ENCODE measurements around the gene BRD7. TPM values are rescaled to one million over a fixed set of nuclear protein-coding genes. Genes with fewer than 3 reads are reported as not detected.
"Not testable (repeated sequence)": the region's sequence is repeated elsewhere in the genome, so short reads cannot be mapped to it uniquely, and the experiment has no call there.

The BRD7 gene
- total RNA-seq, 2 donors from 2014 or later: 56.9 to 63.5 TPM

GRCh38 chr16:50359626-50360025 lies 9.2 kb downstream of the BRD7 start:
- Histone ChIP-seq H3K4me1 (ENCODE audit: control insufficient read depth in 1 of 2, low read depth in 2 of 2) (peaks cover 5 to 25% of the 10 kb centered on the region in 2 donors), H3K9me3 (no peaks in the 10 kb centered on the region), H3K4me3 (no peak overlapping the region), H3K36me3 (no peaks in the 10 kb centered on the region), H3K27me3 (replicated peaks; ENCODE audit: insufficient read depth) (no peaks in the 10 kb centered on the region), H3K27ac (peak overlapping the region; percentile 10 to 74)
- DNase-seq (ENCODE audit: low spot score) (no peak), ATAC-seq (ENCODE audit: insufficient number of reproducible peaks, low FRiP score, low read depth) (no peak)
- TF ChIP-seq CTCF (IDR thresholded peaks at IDR 0.05): no peak

DNA sequence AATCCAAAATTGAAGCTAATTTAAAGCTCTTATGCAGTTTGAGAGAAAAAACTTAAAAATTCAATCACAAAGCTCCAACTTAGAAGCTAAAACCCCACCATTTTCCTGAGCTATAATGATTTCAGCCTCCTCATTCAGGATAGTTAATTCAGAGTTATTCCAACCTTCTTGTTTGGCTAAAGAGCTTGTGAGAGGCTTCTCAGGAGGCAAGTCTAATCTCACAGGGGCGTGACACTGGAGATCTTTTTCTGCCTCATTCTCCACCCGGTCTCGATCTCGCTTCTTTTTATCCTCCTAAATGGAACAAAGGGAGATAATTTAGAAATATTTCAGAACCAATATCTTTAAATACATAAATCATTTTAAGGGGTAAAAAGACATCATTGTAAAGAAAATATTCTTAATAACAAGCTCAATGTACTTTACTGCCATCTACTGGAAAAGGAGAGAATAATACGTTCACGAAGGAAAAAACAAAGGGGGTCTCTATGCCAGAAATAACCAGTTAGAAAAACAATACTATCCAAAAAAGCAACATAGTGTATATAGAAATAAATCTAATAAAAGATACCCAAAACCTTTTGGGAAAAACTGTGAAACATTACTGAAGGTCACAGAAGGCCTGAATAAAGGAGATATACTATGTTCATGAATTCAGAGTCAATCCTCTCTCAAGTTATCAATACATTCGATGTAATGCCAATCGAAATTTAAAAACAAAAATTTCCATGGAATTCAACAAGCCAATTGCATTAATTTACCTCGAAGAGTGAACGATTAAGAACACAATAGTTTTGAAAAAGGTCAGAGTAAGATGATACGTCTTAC lies 13.9 kb downstream of the BRD7 start:
- H3K9me3 ChIP-seq: no peaks in the 10 kb centered on the region
- peak overlapping the region; percentile 66 to 69 for H3K27ac ChIP-seq
- H3K36me3 ChIP-seq: peaks cover 3% of the 10 kb centered on the region
- ATAC-seq (ENCODE audit: insufficient number of reproducible peaks, low FRiP score, low read depth) (no peak), DNase-seq (ENCODE audit: low spot score) (no peak)
- peaks cover 7 to 24% of the 10 kb centered on the region in 2 donors for H3K4me1 ChIP-seq (ENCODE audit: control insufficient read depth in 1 of 2, low read depth in 2 of 2)
- no peaks in the 10 kb centered on the region for H3K27me3 ChIP-seq (replicated peaks; ENCODE audit: insufficient read depth)
- no peak overlapping the region for H3K4me3 ChIP-seq
- TF ChIP-seq CTCF (IDR thresholded peaks at IDR 0.05): peak; percentile 52

GRCh38 chr16:50354082-50354481 lies 14.7 kb downstream of the BRD7 start:
- no peak for ATAC-seq (ENCODE audit: insufficient number of reproducible peaks, low FRiP score, low read depth)
- Histone ChIP-seq H3K36me3 (peaks cover 3% of the 10 kb centered on the region), H3K4me3 (no peak overlapping the region), H3K27me3 (replicated peaks; ENCODE audit: insufficient read depth) (no peaks in the 10 kb centered on the region), H3K9me3 (no peaks in the 10 kb centered on the region), H3K4me1 (ENCODE audit: control insufficient read depth in 1 of 2, low read depth in 2 of 2) (peaks cover 7 to 17% of the 10 kb centered on the region in 2 donors), H3K27ac (peak overlapping the region; percentile 66 to 69)
- no peak for TF ChIP-seq CTCF (IDR thresholded peaks at IDR 0.05)
- no peak for DNase-seq (ENCODE audit: low spot score)

GRCh38 chr16:50351952-50352351 lies 16.8 kb downstream of the BRD7 start:
- ATAC-seq (ENCODE audit: insufficient number of reproducible peaks, low FRiP score, low read depth) (no peak), DNase-seq (ENCODE audit: low spot score) (no peak)
- no peak overlapping the region for H3K4me3 ChIP-seq
- TF ChIP-seq CTCF (IDR thresholded peaks at IDR 0.05): no peak
- no peaks in the 10 kb centered on the region for H3K9me3 ChIP-seq
- peaks cover 9% of the 10 kb centered on the region for H3K36me3 ChIP-seq
- peaks cover 7 to 12% of the 10 kb centered on the region in 2 donors for H3K4me1 ChIP-seq (ENCODE audit: control insufficient read depth in 1 of 2, low read depth in 2 of 2)
- H3K27me3 ChIP-seq (replicated peaks; ENCODE audit: insufficient read depth): no peaks in the 10 kb centered on the region
- H3K27ac ChIP-seq: no peak overlapping the region

- H3K4me1 ChIP-seq (ENCODE audit: control insufficient read depth in 1 of 2, low read depth in 2 of 2): peaks cover 7 to 12% of the 10 kb centered on the region in 2 donors
- no peak for ATAC-seq (ENCODE audit: insufficient number of reproducible peaks, low FRiP score, low read depth)
Observed at GRCh38 chr16:50351116-50351515, 17.7 kb downstream of the BRD7 start.

GRCh38 chr16:50345210-50345609 lies 23.6 kb downstream of the BRD7 start:
- Histone ChIP-seq H3K4me1 (ENCODE audit: control insufficient read depth in 1 of 2, low read depth in 2 of 2) (peaks cover 6 to 24% of the 10 kb centered on the region in 2 donors), H3K36me3 (peaks cover 12% of the 10 kb centered on the region)
- not testable (repeated sequence) for H3K27me3 ChIP-seq (replicated peaks; ENCODE audit: insufficient read depth); H3K9me3 ChIP-seq; DNase-seq (ENCODE audit: low spot score); H3K4me3 ChIP-seq; H3K27ac ChIP-seq; ATAC-seq (ENCODE audit: insufficient number of reproducible peaks, low FRiP score, low read depth)

More at GRCh38 chr16:50351116-50351515, 17.7 kb downstream of the BRD7 start:
- H3K4me3 ChIP-seq: no peak overlapping the region
- no peak for TF ChIP-seq CTCF (IDR thresholded peaks at IDR 0.05)
- H3K27ac ChIP-seq: no peak overlapping the region
- no peak for DNase-seq (ENCODE audit: low spot score)
- peaks cover 9% of the 10 kb centered on the region for H3K36me3 ChIP-seq
- no peaks in the 10 kb centered on the region for H3K9me3 ChIP-seq
- H3K27me3 ChIP-seq (replicated peaks; ENCODE audit: insufficient read depth): no peaks in the 10 kb centered on the region

- H3K27ac ChIP-seq: peak overlapping the region in 1 of 2 donors; percentile 89
- H3K36me3 ChIP-seq; ATAC-seq (ENCODE audit: insufficient number of reproducible peaks, low FRiP score, low read depth): not testable (repeated sequence)
Observed at GRCh38 chr16:50343566-50343965, 25.2 kb downstream of the BRD7 start.

More at GRCh38 chr16:50343566-50343965, 25.2 kb downstream of the BRD7 start:
- not testable (repeated sequence) for H3K4me3 ChIP-seq; DNase-seq (ENCODE audit: low spot score); H3K27me3 ChIP-seq (replicated peaks; ENCODE audit: insufficient read depth); H3K9me3 ChIP-seq
- H3K4me1 ChIP-seq (ENCODE audit: control insufficient read depth in 1 of 2, low read depth in 2 of 2): peaks cover 6 to 38% of the 10 kb centered on the region in 2 donors
